Spleen (tissue), 7 donors: ENCODE measurements around the gene AUP1.

Source experiments
- POLR2A ChIP-seq, 3 donors: fragments of 450-650 bp; IDR thresholded peaks; one replicate each; pipeline ENCODE4 v1.5.1; 2017; ENCODE audit warnings: antibody characterized with exemption in 3 of 3, mild to moderate bottlenecking in 1 of 3
- POLR2AphosphoS5 ChIP-seq, 3 donors: sonication (generic); formaldehyde crosslinking; IDR thresholded peaks; one replicate each; pipeline ENCODE4 v1.5.1; 2017; ENCODE audit warnings: antibody characterized with exemption in 3 of 3
- TF ChIP-seq, protein P1 (sequence below), 11 experiments: fragments of 200-600 bp in 7 of 11; fragments of 450-650 bp in 4 of 11; sonication (generic) in 4 of 11; IDR thresholded peaks in 8 of 11; conservative IDR thresholded peaks in 3 of 11; 1 replicate in 7 of 11; 2 replicates in 4 of 11; pipeline versions ENCODE4 v1.4.0 to v1.8.0; 2016 to 2021; ENCODE audit warnings: antibody characterized with exemption in 11 of 11, inconsistent platforms in 4 of 11, mild to moderate bottlenecking in 1 of 11
- donor health status: DM: no; HTN: no; CAD: no; lungs with moderate emphysema.
- donor health status: DM: no; HTN: no; CAD: no.
- donor health status: DM: no; HTN: no; CAD: no.

DNA sequence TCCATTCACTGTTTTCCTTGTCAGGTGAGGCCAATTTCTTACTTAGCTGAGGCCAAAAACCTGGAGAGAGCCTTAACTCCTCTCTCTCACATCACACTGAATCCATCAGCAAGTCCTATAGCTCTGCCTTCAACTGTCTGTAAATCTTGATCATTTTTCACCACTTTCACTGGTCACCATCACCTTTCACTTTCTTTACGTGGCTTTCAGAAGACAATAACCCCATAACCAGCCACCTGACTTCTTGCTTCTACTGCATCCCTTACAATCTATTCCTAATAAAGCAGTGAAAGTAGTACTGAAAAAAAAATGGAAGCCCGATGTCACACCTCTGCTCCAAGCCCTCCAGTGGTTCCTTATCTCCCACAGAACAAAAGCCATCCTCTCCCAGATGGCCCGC, 16.5 kb upstream of the AUP1 start:
- TF ChIP-seq, protein P1, sequence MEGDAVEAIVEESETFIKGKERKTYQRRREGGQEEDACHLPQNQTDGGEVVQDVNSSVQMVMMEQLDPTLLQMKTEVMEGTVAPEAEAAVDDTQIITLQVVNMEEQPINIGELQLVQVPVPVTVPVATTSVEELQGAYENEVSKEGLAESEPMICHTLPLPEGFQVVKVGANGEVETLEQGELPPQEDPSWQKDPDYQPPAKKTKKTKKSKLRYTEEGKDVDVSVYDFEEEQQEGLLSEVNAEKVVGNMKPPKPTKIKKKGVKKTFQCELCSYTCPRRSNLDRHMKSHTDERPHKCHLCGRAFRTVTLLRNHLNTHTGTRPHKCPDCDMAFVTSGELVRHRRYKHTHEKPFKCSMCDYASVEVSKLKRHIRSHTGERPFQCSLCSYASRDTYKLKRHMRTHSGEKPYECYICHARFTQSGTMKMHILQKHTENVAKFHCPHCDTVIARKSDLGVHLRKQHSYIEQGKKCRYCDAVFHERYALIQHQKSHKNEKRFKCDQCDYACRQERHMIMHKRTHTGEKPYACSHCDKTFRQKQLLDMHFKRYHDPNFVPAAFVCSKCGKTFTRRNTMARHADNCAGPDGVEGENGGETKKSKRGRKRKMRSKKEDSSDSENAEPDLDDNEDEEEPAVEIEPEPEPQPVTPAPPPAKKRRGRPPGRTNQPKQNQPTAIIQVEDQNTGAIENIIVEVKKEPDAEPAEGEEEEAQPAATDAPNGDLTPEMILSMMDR (IDR thresholded peaks at IDR 0.05 in 8 of 11, conservative IDR thresholded peaks at IDR 0.05 in 3 of 11), result no peak
- no peak for TF ChIP-seq POLR2AphosphoS5 (IDR thresholded peaks at IDR 0.05)
- no peak for TF ChIP-seq POLR2A (IDR thresholded peaks at IDR 0.05)
